T-helper 17 cell (primary cell): ENCODE data around the gene TCERG1. TPM values are rescaled to one million over a fixed set of nuclear protein-coding genes. Genes with fewer than 3 reads are reported as not detected.
A peak's percentile ranks its signal among the peaks of the same experiment; 100 is the strongest.

Experiments used
- ATAC-seq: fragments of 150-1000 bp; cut with Tn5 transposase; 2 replicates; pipeline ENCODE4 v1.10.0; 2021; ENCODE audit warnings: mild to moderate bottlenecking, moderate library complexity
- DNase-seq, 3 donors: peaks; one replicate each; pipeline versions ENCODE4 v3.0.0 to v3.0.0-alpha.2; 2020 to 2021
- H3K9me3 ChIP-seq: one replicate; pipeline ENCODE4 v1.7.0; 2013; ENCODE audit warnings: low read length, mild to moderate bottlenecking; ENCODE audit not compliant: control insufficient read depth, poor library complexity, severe bottlenecking
- H3K27ac Mint-ChIP-seq: one replicate; pipeline ENCODE4 v1.8.0; 2022; ENCODE audit warnings: mild to moderate bottlenecking, moderate library complexity, mixed read lengths
- H3K27me3 Mint-ChIP-seq: one replicate; pipeline ENCODE4 v1.8.0; 2022; ENCODE audit warnings: mixed read lengths
- H3K36me3 Mint-ChIP-seq: one replicate; pipeline ENCODE4 v1.8.0; 2022; ENCODE audit warnings: low read depth, mixed read lengths
- H3K4me1 Mint-ChIP-seq: one replicate; pipeline ENCODE4 v1.8.0; 2022; ENCODE audit warnings: mild to moderate bottlenecking, mixed read lengths
- H3K4me3 Mint-ChIP-seq: one replicate; pipeline ENCODE4 v1.8.0; 2022; ENCODE audit warnings: mild to moderate bottlenecking, moderate library complexity, mixed read lengths
- total RNA-seq, 4 donors: library from RNA in 2 of 4; stranded (reverse) in 2 of 4; gene quantifications; one replicate each; pipeline ENCODE4 v1.2.3 and lab custom pipeline; 2022 to 2026

TCERG1 gene
- 10 to 100 TPM; 84.6 to 98.1 TPM for total RNA-seq
- 101 to 129 reads per million in 2 donors for total RNA-seq (lab: John Stamatoyannopoulos, UW)

GRCh38 chr5:146446861-146447733 lies at the start of gene TCERG1:
Gene TCERG1, plus strand, starts transcription at chr5:146447333. Its CDS starts 17 bp downstream, at chr5:146447350.
- peaks cover 29% of the 10 kb centered on the region for H3K4me1 Mint-ChIP-seq

GRCh38 chr5:146398826-146399225 lies 48.3 kb upstream of the TCERG1 start:
- no peaks in the 10 kb centered on the region for H3K4me1 Mint-ChIP-seq
- peaks cover 72% of the 10 kb centered on the region for H3K27me3 Mint-ChIP-seq
- H3K27ac Mint-ChIP-seq, result no peak overlapping the region
- no peak overlapping the region for H3K4me3 Mint-ChIP-seq
- no peak for DNase-seq
- no peaks in the 10 kb centered on the region for H3K9me3 ChIP-seq
- H3K36me3 Mint-ChIP-seq, result peaks cover 3% of the 10 kb centered on the region
- no peak for ATAC-seq

More at GRCh38 chr5:146446861-146447733, at the start of gene TCERG1:
- H3K36me3 Mint-ChIP-seq, result peaks cover 3% of the 10 kb centered on the region
- peak; percentile 89 for ATAC-seq
- DNase-seq, result peak; percentile 91 to 95 (median 95)
- no peaks in the 10 kb centered on the region for H3K27me3 Mint-ChIP-seq
- H3K27ac Mint-ChIP-seq, result peak within 1 kb of the TSS; percentile 96
- H3K9me3 ChIP-seq, result no peaks in the 10 kb centered on the region
- peak within 1 kb of the TSS; percentile 99 for H3K4me3 Mint-ChIP-seq

GRCh38 chr5:146399481-146399880 lies 47.7 kb upstream of the TCERG1 start:
- peaks cover 3% of the 10 kb centered on the region for H3K36me3 Mint-ChIP-seq

GRCh38 chr5:146400201-146400600 lies 46.9 kb upstream of the TCERG1 start:
- ATAC-seq (no peak), DNase-seq (no peak)
- Mint-ChIP-seq H3K4me1 (no peaks in the 10 kb centered on the region), H3K36me3 (peaks cover 3% of the 10 kb centered on the region), H3K27me3 (peaks cover 60% of the 10 kb centered on the region), H3K27ac (no peak overlapping the region), H3K4me3 (no peak overlapping the region)
- H3K9me3 ChIP-seq, result no peaks in the 10 kb centered on the region

More at GRCh38 chr5:146399481-146399880, 47.7 kb upstream of the TCERG1 start:
- Mint-ChIP-seq H3K27me3 (peaks cover 67% of the 10 kb centered on the region), H3K4me1 (no peaks in the 10 kb centered on the region), H3K27ac (no peak overlapping the region), H3K4me3 (no peak overlapping the region)
- no peak for DNase-seq
- H3K9me3 ChIP-seq, result no peaks in the 10 kb centered on the region
- ATAC-seq, result no peak

- Mint-ChIP-seq H3K4me1 (no peaks in the 10 kb centered on the region), H3K36me3 (peaks cover 3% of the 10 kb centered on the region), H3K27me3 (peaks cover 54% of the 10 kb centered on the region), H3K4me3 (no peak overlapping the region), H3K27ac (no peak overlapping the region)
- DNase-seq (no peak), ATAC-seq (no peak)
- no peaks in the 10 kb centered on the region for H3K9me3 ChIP-seq
Measured at GRCh38 chr5:146401021-146401420, 46.1 kb upstream of the TCERG1 start.

- peaks cover 40% of the 10 kb centered on the region for H3K27me3 Mint-ChIP-seq
- no peaks in the 10 kb centered on the region for H3K9me3 ChIP-seq
- no peak overlapping the region for H3K27ac Mint-ChIP-seq
- no peak overlapping the region for H3K4me3 Mint-ChIP-seq
- peaks cover 3% of the 10 kb centered on the region for H3K36me3 Mint-ChIP-seq
- no peak for DNase-seq
- ATAC-seq, result no peak
- no peaks in the 10 kb centered on the region for H3K4me1 Mint-ChIP-seq
Measured at GRCh38 chr5:146402949-146403348, 44.2 kb upstream of the TCERG1 start.

GRCh38 chr5:146409054-146409671 lies 38.0 kb upstream of the TCERG1 start:
- no peaks in the 10 kb centered on the region for H3K36me3 Mint-ChIP-seq
- DNase-seq, result no peak
- H3K4me3 Mint-ChIP-seq, result no peak overlapping the region
- H3K27ac Mint-ChIP-seq, result no peak overlapping the region
- H3K9me3 ChIP-seq, result no peaks in the 10 kb centered on the region
- no peak for ATAC-seq
- H3K27me3 Mint-ChIP-seq, result peaks cover 15% of the 10 kb centered on the region
- no peaks in the 10 kb centered on the region for H3K4me1 Mint-ChIP-seq

GRCh38 chr5:146410272-146410671 lies 36.9 kb upstream of the TCERG1 start:
- H3K27me3 Mint-ChIP-seq, result peaks cover 15% of the 10 kb centered on the region
- H3K36me3 Mint-ChIP-seq, result no peaks in the 10 kb centered on the region
- no peaks in the 10 kb centered on the region for H3K4me1 Mint-ChIP-seq
- DNase-seq, result no peak
- no peak overlapping the region for H3K27ac Mint-ChIP-seq
- no peak for ATAC-seq
- H3K4me3 Mint-ChIP-seq, result no peak overlapping the region
- H3K9me3 ChIP-seq, result no peaks in the 10 kb centered on the region

GRCh38 chr5:146419696-146420095 lies 27.4 kb upstream of the TCERG1 start:
- DNase-seq, result no peak
- Mint-ChIP-seq H3K4me1 (no peaks in the 10 kb centered on the region), H3K4me3 (no peak overlapping the region), H3K27me3 (peaks cover 24% of the 10 kb centered on the region), H3K36me3 (peaks cover 2% of the 10 kb centered on the region), H3K27ac (no peak overlapping the region)
- H3K9me3 ChIP-seq, result no peaks in the 10 kb centered on the region
- no peak for ATAC-seq

GRCh38 chr5:146425023-146425422 lies 22.1 kb upstream of the TCERG1 start:
- peaks cover 4% of the 10 kb centered on the region for H3K4me1 Mint-ChIP-seq

GRCh38 chr5:146426305-146426704 lies 20.8 kb upstream of the TCERG1 start:
- DNase-seq, result no peak
- H3K9me3 ChIP-seq, result no peaks in the 10 kb centered on the region
- no peak for ATAC-seq
- H3K27ac Mint-ChIP-seq, result no peak overlapping the region
- H3K27me3 Mint-ChIP-seq, result peaks cover 40% of the 10 kb centered on the region
- H3K4me1 Mint-ChIP-seq, result peaks cover 4% of the 10 kb centered on the region
- H3K36me3 Mint-ChIP-seq, result no peaks in the 10 kb centered on the region
- peak overlapping the region; percentile 68 for H3K4me3 Mint-ChIP-seq

More at GRCh38 chr5:146425023-146425422, 22.1 kb upstream of the TCERG1 start:
- Mint-ChIP-seq H3K27me3 (peaks cover 30% of the 10 kb centered on the region), H3K36me3 (no peaks in the 10 kb centered on the region), H3K27ac (no peak overlapping the region), H3K4me3 (no peak overlapping the region)
- ATAC-seq (no peak), DNase-seq (no peak)
- no peaks in the 10 kb centered on the region for H3K9me3 ChIP-seq

GRCh38 chr5:146426853-146427618 lies 20.1 kb upstream of the TCERG1 start:
- Mint-ChIP-seq H3K36me3 (no peaks in the 10 kb centered on the region), H3K4me1 (peaks cover 4% of the 10 kb centered on the region), H3K27ac (no peak overlapping the region), H3K4me3 (peak overlapping the region; percentile 68), H3K27me3 (peaks cover 43% of the 10 kb centered on the region)
- H3K9me3 ChIP-seq, result no peaks in the 10 kb centered on the region
- ATAC-seq (peak; percentile 70), DNase-seq (no peak)

- ATAC-seq, result no peak
- no peaks in the 10 kb centered on the region for H3K9me3 ChIP-seq
- Mint-ChIP-seq H3K27me3 (peaks cover 48% of the 10 kb centered on the region), H3K4me3 (no peak overlapping the region), H3K36me3 (no peaks in the 10 kb centered on the region), H3K4me1 (peaks cover 4% of the 10 kb centered on the region), H3K27ac (no peak overlapping the region)
- DNase-seq, result no peak
Measured at GRCh38 chr5:146427619-146427997, 19.5 kb upstream of the TCERG1 start.
